SK-N-SH (cell line): ENCODE measurements around the gene PTTG1IP. TPM values are rescaled to one million over a fixed set of nuclear protein-coding genes. Genes with fewer than 3 reads are reported as not detected.

ENCODE experiments used
- CTCF ChIA-PET: fragments of 300-600, 350-600 bp; formaldehyde crosslinking; extraction: SDS; loops from one replicate; lab custom pipeline; 2021; lab: Yijun Ruan, JAX
- POLR2A ChIA-PET: fragments of 350-600 bp; sonication (Branson Sonifier 250); formaldehyde crosslinking; extraction: SDS; loops from one replicate; lab custom pipeline; 2020; ENCODE audit warnings: antibody characterized with exemption, inconsistent platforms; lab: Yijun Ruan, JAX
- DNase-seq: peaks from one replicate; pipeline ENCODE4 v3.0.0; 2012
- H2AFZ ChIP-seq: fragments of 200-600 bp; sonication (generic); 2 replicates; pipeline ENCODE4 v1.8.1; 2016; ENCODE audit warnings: antibody characterized with exemption, mild to moderate bottlenecking, low read depth
- H3F3A ChIP-seq: fragments of 200-600 bp; sonication (generic); replicated peaks from 2 replicates; pipeline ENCODE3; 2016; ENCODE audit warnings: antibody characterized with exemption, mild to moderate bottlenecking; ENCODE audit not compliant: insufficient read depth
- H3K27ac ChIP-seq, 2 experiments: fragments of 200-500 bp in 1 of 2; fragments of 200-600 bp in 1 of 2; sonication (Bioruptor generic) in 1 of 2; sonication (generic), shearing (Covaris generic) in 1 of 2; 2 replicates each; pipeline versions ENCODE4 v1.5.1 to v1.6.1; 2014 to 2016; ENCODE audit warnings: low read depth in 2 of 2, inconsistent platforms in 1 of 2, low read length in 1 of 2, mild to moderate bottlenecking in 1 of 2, mixed read lengths in 1 of 2
- H3K27me3 ChIP-seq: fragments of 200-600 bp; sonication (generic), shearing (Covaris generic); 2 replicates; pipeline ENCODE4 v1.6.1; 2016; ENCODE audit warnings: mixed run types; ENCODE audit not compliant: insufficient read depth
- H3K36me3 ChIP-seq, 2 experiments: fragments of 200-500 bp in 1 of 2; fragments of 200-600 bp in 1 of 2; sonication (Bioruptor generic) in 1 of 2; sonication (generic) in 1 of 2; replicated peaks in 1 of 2; 2 replicates each; pipeline versions ENCODE3 to v1.5.1; 2014 to 2016; ENCODE audit warnings: low read length in 1 of 2, mild to moderate bottlenecking in 1 of 2; ENCODE audit not compliant: insufficient read depth in 2 of 2, control insufficient read depth in 1 of 2
- H3K4me1 ChIP-seq, 2 experiments: fragments of 200-500 bp in 1 of 2; fragments of 200-600 bp in 1 of 2; sonication (Bioruptor generic) in 1 of 2; sonication (generic), shearing (Covaris generic) in 1 of 2; 2 replicates each; pipeline versions ENCODE4 v1.5.1 to v1.6.1; 2014 to 2016; ENCODE audit warnings: low read depth in 1 of 2, low read length in 1 of 2, mixed run types in 1 of 2; ENCODE audit not compliant: insufficient read depth in 2 of 2, control insufficient read depth in 1 of 2
- H3K4me2 ChIP-seq: fragments of 200-600 bp; sonication (generic), shearing (Covaris generic); 2 replicates; pipeline ENCODE4 v1.6.1; 2017; ENCODE audit warnings: mixed run types
- H3K4me3 ChIP-seq, 2 experiments: fragments of 200-500 bp in 1 of 2; fragments of 200-600 bp in 1 of 2; sonication (Bioruptor generic) in 1 of 2; sonication (generic), shearing (Covaris generic) in 1 of 2; 2 replicates each; pipeline versions ENCODE4 v1.5.1 to v1.8.1; 2014 to 2016; ENCODE audit warnings: low read depth in 2 of 2, inconsistent platforms in 1 of 2, low read length in 1 of 2, mild to moderate bottlenecking in 1 of 2, mixed read lengths in 1 of 2, moderate library complexity in 1 of 2
- H3K79me2 ChIP-seq: fragments of 200-600 bp; sonication (generic); 2 replicates; pipeline ENCODE4 v1.8.1; 2017; ENCODE audit warnings: mild to moderate bottlenecking; ENCODE audit not compliant: insufficient read depth
- H3K9ac ChIP-seq: fragments of 200-600 bp; sonication (generic); 2 replicates; pipeline ENCODE4 v1.6.1; 2017; ENCODE audit warnings: mixed run types
- H3K9me2 ChIP-seq: fragments of 200-600 bp; sonication (generic); 2 replicates; pipeline ENCODE4 v1.6.1; 2017; ENCODE audit warnings: mixed run types
- H3K9me3 ChIP-seq: fragments of 200-600 bp; sonication (generic); 2 replicates; pipeline ENCODE4 v1.6.1; 2017; ENCODE audit warnings: mixed run types, mild to moderate bottlenecking, moderate library complexity
- H4K20me1 ChIP-seq: fragments of 200-600 bp; sonication (generic); 2 replicates; pipeline ENCODE4 v1.6.1; 2017; ENCODE audit warnings: mild to moderate bottlenecking, mixed run types; ENCODE audit not compliant: insufficient read depth
- EP300 ChIP-seq, 2 experiments: IDR thresholded peaks; 2 replicates each; pipeline versions ENCODE4 v1.4.0 to v1.6.1; 2012; ENCODE audit warnings: borderline replicate concordance in 1 of 2, low read depth in 1 of 2, low read length in 1 of 2
- FOXM1 ChIP-seq: IDR thresholded peaks from 2 replicates; pipeline ENCODE4 v1.4.0; 2012; ENCODE audit warnings: low read depth, mild to moderate bottlenecking
- GABPA ChIP-seq: IDR thresholded peaks from 2 replicates; pipeline ENCODE4 v1.4.0; 2012; ENCODE audit warnings: low read depth, mild to moderate bottlenecking
- GATA2 ChIP-seq: sonication (generic); formaldehyde crosslinking; IDR thresholded peaks from 2 replicates; pipeline ENCODE4 v1.5.0; 2020; ENCODE audit warnings: mild to moderate bottlenecking, missing genetic modification reagents
- JUND ChIP-seq: IDR thresholded peaks from 2 replicates; pipeline ENCODE4 v1.4.0; 2012
- MEF2A ChIP-seq: IDR thresholded peaks from 2 replicates; pipeline ENCODE4 v1.4.0; 2012; ENCODE audit warnings: low read depth, borderline replicate concordance
- NFIC ChIP-seq: IDR thresholded peaks from 2 replicates; pipeline ENCODE4 v1.4.0; 2012; ENCODE audit warnings: borderline replicate concordance
- RAD21 ChIP-seq: IDR thresholded peaks from 2 replicates; pipeline ENCODE4 v1.6.1; 2012; ENCODE audit warnings: mild to moderate bottlenecking, low read length
- SIN3A ChIP-seq: IDR thresholded peaks from 2 replicates; pipeline ENCODE4 v1.6.1; 2012; ENCODE audit warnings: low read depth, mild to moderate bottlenecking, low read length, moderate library complexity, borderline replicate concordance
- SMC3 ChIP-seq: IDR thresholded peaks from 2 replicates; pipeline ENCODE4 v1.6.1; 2012; ENCODE audit warnings: low read depth, low read length, improper control_type of control experiment
- TAF1 ChIP-seq: IDR thresholded peaks from 2 replicates; pipeline ENCODE4 v1.6.1; 2012; ENCODE audit warnings: low read depth, mild to moderate bottlenecking, low read length, moderate library complexity, borderline replicate concordance
- TEAD4 ChIP-seq: IDR thresholded peaks from 2 replicates; pipeline ENCODE4 v1.4.0; 2012; ENCODE audit warnings: mild to moderate bottlenecking, borderline replicate concordance; ENCODE audit not compliant: insufficient read depth
- YY1 ChIP-seq: IDR thresholded peaks from 2 replicates; pipeline ENCODE4 v1.4.0; 2012; ENCODE audit warnings: low read depth, mild to moderate bottlenecking
- WGBS: methylation state at CpG from one replicate; pipeline ENCODE4 v1.1.6; 2017; ENCODE audit warnings: low lambda C conversion rate; 5-methylcytosine and 5-hydroxymethylcytosine counted together
- polyA plus RNA-seq, 3 experiments: library from polyadenylated mRNA; depleted of rRNA; stranded (reverse); fragments of >200 nt; gene quantifications; 2 replicates each; pipeline ENCODE4 v1.2.3, GENCODE V29; 2012
- TF ChIP-seq, protein P1 (sequence below): IDR thresholded peaks from 2 replicates; pipeline ENCODE4 v1.4.0; 2012; ENCODE audit warnings: low read depth, borderline replicate concordance
- TF ChIP-seq, protein P2 (sequence below): IDR thresholded peaks from 2 replicates; pipeline ENCODE4 v1.6.1; 2012; ENCODE audit warnings: mild to moderate bottlenecking, low read depth, low read length, moderate library complexity
- TF ChIP-seq, protein P3 (sequence below): IDR thresholded peaks from 2 replicates; pipeline ENCODE4 v1.4.0; 2012; ENCODE audit warnings: low read depth
- TF ChIP-seq, protein P4 (sequence below): IDR thresholded peaks from 2 replicates; pipeline ENCODE4; 2012

Gene PTTG1IP
- polyA plus RNA-seq, 1 of the 3 experiments (the other 2 are of a cell fraction): 171 TPM

- H3K27me3 ChIP-seq: no peaks in the 10 kb centered on the region
- CTCF ChIA-PET: interaction anchor here (0.9 to 1.5 kb wide), 2 partner anchors 68 to 261 kb away, joined by 3 to 4 read pairs; no protein-coding TSS in a partner anchor
- H4K20me1 ChIP-seq: peaks cover 98% of the 10 kb centered on the region
- H3K9ac ChIP-seq: no peak overlapping the region
- H3K4me3 ChIP-seq: no peak overlapping the region
- H3K36me3 ChIP-seq: peaks cover 23 to 33% of the 10 kb centered on the region in 2 experiments
- 91% methylated on average over 15 of the region's 15 CpGs for WGBS
- H3K4me2 ChIP-seq: peak overlapping the region; percentile 24
- no peaks in the 10 kb centered on the region for H3K9me3 ChIP-seq
- DNase-seq: no peak
- H2AFZ ChIP-seq: no peak overlapping the region
- peaks cover 26% of the 10 kb centered on the region for H3F3A ChIP-seq
- POLR2A ChIA-PET: no interaction called here
- H3K4me1 ChIP-seq: peaks cover 45 to 48% of the 10 kb centered on the region in 2 experiments
- TF ChIP-seq, protein P1, sequence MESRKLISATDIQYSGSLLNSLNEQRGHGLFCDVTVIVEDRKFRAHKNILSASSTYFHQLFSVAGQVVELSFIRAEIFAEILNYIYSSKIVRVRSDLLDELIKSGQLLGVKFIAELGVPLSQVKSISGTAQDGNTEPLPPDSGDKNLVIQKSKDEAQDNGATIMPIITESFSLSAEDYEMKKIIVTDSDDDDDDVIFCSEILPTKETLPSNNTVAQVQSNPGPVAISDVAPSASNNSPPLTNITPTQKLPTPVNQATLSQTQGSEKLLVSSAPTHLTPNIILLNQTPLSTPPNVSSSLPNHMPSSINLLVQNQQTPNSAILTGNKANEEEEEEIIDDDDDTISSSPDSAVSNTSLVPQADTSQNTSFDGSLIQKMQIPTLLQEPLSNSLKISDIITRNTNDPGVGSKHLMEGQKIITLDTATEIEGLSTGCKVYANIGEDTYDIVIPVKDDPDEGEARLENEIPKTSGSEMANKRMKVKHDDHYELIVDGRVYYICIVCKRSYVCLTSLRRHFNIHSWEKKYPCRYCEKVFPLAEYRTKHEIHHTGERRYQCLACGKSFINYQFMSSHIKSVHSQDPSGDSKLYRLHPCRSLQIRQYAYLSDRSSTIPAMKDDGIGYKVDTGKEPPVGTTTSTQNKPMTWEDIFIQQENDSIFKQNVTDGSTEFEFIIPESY: no peak
- TF ChIP-seq EP300 (IDR thresholded peaks at IDR 0.05; ENCODE audit: borderline replicate concordance in 1 of 2, low read depth in 1 of 2, low read length in 1 of 2) (no peak), GABPA (no peak), SMC3 (no peak), MEF2A (no peak), RAD21 (no peak)
- TF ChIP-seq, protein P2, sequence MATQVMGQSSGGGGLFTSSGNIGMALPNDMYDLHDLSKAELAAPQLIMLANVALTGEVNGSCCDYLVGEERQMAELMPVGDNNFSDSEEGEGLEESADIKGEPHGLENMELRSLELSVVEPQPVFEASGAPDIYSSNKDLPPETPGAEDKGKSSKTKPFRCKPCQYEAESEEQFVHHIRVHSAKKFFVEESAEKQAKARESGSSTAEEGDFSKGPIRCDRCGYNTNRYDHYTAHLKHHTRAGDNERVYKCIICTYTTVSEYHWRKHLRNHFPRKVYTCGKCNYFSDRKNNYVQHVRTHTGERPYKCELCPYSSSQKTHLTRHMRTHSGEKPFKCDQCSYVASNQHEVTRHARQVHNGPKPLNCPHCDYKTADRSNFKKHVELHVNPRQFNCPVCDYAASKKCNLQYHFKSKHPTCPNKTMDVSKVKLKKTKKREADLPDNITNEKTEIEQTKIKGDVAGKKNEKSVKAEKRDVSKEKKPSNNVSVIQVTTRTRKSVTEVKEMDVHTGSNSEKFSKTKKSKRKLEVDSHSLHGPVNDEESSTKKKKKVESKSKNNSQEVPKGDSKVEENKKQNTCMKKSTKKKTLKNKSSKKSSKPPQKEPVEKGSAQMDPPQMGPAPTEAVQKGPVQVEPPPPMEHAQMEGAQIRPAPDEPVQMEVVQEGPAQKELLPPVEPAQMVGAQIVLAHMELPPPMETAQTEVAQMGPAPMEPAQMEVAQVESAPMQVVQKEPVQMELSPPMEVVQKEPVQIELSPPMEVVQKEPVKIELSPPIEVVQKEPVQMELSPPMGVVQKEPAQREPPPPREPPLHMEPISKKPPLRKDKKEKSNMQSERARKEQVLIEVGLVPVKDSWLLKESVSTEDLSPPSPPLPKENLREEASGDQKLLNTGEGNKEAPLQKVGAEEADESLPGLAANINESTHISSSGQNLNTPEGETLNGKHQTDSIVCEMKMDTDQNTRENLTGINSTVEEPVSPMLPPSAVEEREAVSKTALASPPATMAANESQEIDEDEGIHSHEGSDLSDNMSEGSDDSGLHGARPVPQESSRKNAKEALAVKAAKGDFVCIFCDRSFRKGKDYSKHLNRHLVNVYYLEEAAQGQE: no peak
- TF ChIP-seq, protein P3, sequence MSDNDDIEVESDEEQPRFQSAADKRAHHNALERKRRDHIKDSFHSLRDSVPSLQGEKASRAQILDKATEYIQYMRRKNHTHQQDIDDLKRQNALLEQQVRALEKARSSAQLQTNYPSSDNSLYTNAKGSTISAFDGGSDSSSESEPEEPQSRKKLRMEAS: no peak
- H3K27ac ChIP-seq: no peak overlapping the region; a peak in 1 of 4 replicates
- peaks cover 95% of the 10 kb centered on the region for H3K79me2 ChIP-seq
- H3K9me2 ChIP-seq: no peaks in the 10 kb centered on the region
Observed at GRCh38 chr21:44867464-44867863, 6.0 kb downstream of the PTTG1IP start.

GRCh38 chr21:44866780-44867179 is 6.7 kb downstream of the PTTG1IP start:
- Histone ChIP-seq H3K79me2 (peaks cover 95% of the 10 kb centered on the region), H3K36me3 (peaks cover 26 to 35% of the 10 kb centered on the region in 2 experiments), H4K20me1 (peaks cover 98% of the 10 kb centered on the region), H3K4me3 (no peak overlapping the region), H3K4me1 (peaks cover 42 to 45% of the 10 kb centered on the region in 2 experiments), H3K4me2 (peak overlapping the region; percentile 24; the same call in 1 of the 2 replicates), H3K27me3 (no peaks in the 10 kb centered on the region), H3K9ac (no peak overlapping the region), H3F3A (peaks cover 26% of the 10 kb centered on the region), H3K9me2 (no peaks in the 10 kb centered on the region), H3K27ac (peak overlapping the region in 1 of 2 experiments; percentile 17; a peak in 1 of 4 replicates), H2AFZ (no peak overlapping the region), H3K9me3 (no peaks in the 10 kb centered on the region)
- 42% methylated on average over 7 of the region's 7 CpGs for WGBS
- DNase-seq: no peak
- ChIA-PET POLR2A (no interaction called here), CTCF (interaction anchor here (0.9 to 1.5 kb wide), 2 partner anchors 67 to 262 kb away, joined by 3 to 4 read pairs; no protein-coding TSS in a partner anchor)
- TF ChIP-seq RAD21 (no peak), GATA2 (CRISPR knock-in tag) (no peak), NFIC (no peak), TAF1 (no peak), YY1 (no peak), FOXM1 (no peak), JUND (no peak), TEAD4 (no peak), SIN3A (no peak)
- TF ChIP-seq, protein P2: no peak
- TF ChIP-seq, protein P4, sequence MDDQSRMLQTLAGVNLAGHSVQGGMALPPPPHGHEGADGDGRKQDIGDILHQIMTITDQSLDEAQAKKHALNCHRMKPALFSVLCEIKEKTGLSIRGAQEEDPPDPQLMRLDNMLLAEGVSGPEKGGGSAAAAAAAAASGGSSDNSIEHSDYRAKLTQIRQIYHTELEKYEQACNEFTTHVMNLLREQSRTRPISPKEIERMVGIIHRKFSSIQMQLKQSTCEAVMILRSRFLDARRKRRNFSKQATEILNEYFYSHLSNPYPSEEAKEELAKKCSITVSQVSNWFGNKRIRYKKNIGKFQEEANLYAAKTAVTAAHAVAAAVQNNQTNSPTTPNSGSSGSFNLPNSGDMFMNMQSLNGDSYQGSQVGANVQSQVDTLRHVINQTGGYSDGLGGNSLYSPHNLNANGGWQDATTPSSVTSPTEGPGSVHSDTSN: no peak
